HG03025 (cell line): Measurements from ENCODE around the gene TINCR.

Source experiments
- ATAC-seq: cut with Tn5 transposase; IDR thresholded peaks from one replicate; pipeline ENCODE4 v1.9.1; 2021; ENCODE audit warnings: mild to moderate bottlenecking, moderate library complexity; ENCODE audit not compliant: unreplicated experiment, low FRiP score

TINCR gene

GRCh38 chr19:5590151-5590864, 22.6 kb upstream of the TINCR start:
- ATAC-seq, result no peak

- no peak for ATAC-seq
These were observed 21.3 kb upstream of the TINCR start for GRCh38 chr19:5588906-5589676.

- no peak for ATAC-seq
These were observed 20.7 kb upstream of the TINCR start for GRCh38 chr19:5588441-5588840.

GRCh38 chr19:5587661-5588060, 19.9 kb upstream of the TINCR start:
- no peak for ATAC-seq

GRCh38 chr19:5587071-5587455, 19.3 kb upstream of the TINCR start:
- ATAC-seq, result no peak

- no peak for ATAC-seq
These were observed 18.7 kb upstream of the TINCR start for GRCh38 chr19:5586300-5587070.

- ATAC-seq, result no peak
These were observed 17.9 kb upstream of the TINCR start for GRCh38 chr19:5585461-5586299.

- no peak for ATAC-seq
These were observed 12.4 kb upstream of the TINCR start for GRCh38 chr19:5580161-5580571.

- ATAC-seq, result no peak
These were observed 11.9 kb upstream of the TINCR start for GRCh38 chr19:5579697-5580096.

GRCh38 chr19:5579286-5579685, 11.5 kb upstream of the TINCR start:
- no peak for ATAC-seq

GRCh38 chr19:5578097-5578846, 10.5 kb upstream of the TINCR start:
- no peak for ATAC-seq

GRCh38 chr19:5575590-5575989, 7.8 kb upstream of the TINCR start:
- ATAC-seq, result no peak

- no peak for ATAC-seq
These were observed 5.0 kb upstream of the TINCR start for GRCh38 chr19:5572556-5573286.

GRCh38 chr19:5571777-5572176, 4.0 kb upstream of the TINCR start:
- no peak for ATAC-seq

- ATAC-seq, result no peak
These were observed 236 bp upstream of the TINCR start for GRCh38 chr19:5567970-5568407.

GRCh38 chr19:5564930-5565329, 2.8 kb downstream of the TINCR start:
- no peak for ATAC-seq

GRCh38 chr19:5563935-5564612, 3.7 kb downstream of the TINCR start:
- ATAC-seq, result no peak

GRCh38 chr19:5563008-5563431, 4.7 kb downstream of the TINCR start:
- ATAC-seq, result no peak
